NCI-H446 treated with DMSO at 0.1 percent for 48 hours (cell line): ENCODE measurements around the gene HSPA1L.
"Not testable (repeated sequence)": the region's sequence is repeated elsewhere in the genome, so short reads cannot be mapped to it uniquely, and the experiment has no call there.

Experiments
- DNase-seq: peaks from one replicate; lab custom pipeline; 2025; lab: John Stamatoyannopoulos, UW

HSPA1L gene

DNA sequence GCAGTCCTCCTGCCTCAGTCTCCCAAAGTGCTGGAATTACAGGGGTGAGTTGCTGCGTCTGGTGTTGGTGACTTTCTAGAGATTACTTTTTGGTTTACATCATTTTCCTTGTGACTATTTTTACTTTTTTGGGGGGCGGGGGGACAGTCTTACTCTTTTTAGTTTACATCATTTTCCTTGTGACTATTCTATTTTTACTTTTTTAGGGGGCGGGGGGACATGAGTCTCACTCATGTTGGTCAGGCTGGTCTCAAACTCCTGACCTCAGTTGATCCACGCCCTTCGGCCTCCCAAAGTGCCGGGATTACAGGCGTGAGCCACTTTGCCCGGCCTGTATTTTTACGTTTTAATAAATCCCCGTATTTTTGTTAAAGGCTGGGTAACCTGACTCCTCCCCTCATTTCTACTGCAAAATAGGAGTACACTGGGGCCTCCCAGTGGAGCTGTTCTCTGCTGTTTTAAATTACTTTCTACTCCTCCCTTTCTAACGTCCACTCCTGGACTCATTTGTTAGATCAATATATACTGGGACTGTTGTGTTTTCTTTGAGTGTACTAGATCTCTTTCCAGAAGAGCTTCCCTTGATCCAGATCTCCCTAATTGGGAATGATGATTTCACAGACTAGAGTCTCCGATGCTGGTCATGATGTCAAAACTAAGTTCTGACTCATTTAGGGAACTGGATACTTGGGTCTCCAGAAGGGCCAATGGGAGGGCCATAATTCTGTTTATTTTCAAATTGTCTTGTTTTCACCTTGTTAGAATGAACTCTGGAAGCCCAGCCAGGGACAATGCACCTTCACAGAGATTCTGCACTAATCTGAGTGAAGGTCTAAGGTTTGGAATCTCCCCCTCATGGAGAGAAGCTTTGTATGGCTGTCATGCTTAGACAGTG lies 21.6 kb upstream of the HSPA1L start:
- DNase-seq: no peak

DNA sequence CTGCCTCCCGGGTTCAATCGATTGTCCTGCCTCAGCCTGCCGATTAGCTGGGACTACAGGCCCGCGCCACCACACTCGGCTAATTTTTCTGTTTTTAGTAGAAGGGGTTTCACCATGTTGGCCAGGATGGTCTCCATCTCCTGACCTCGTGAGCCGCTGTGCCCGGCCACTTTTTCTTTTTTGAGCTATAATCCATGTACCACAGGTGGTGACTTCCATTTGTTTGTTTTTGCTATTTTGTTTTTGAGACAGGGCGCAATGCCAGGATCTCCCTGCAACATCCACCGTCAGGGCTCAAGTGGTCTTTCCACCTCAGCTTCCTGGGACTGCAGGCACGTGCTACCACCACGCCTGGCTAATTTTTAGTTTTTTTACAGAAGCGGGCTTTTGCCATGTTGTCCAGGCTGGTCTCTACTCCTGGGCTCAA lies 21.0 kb upstream of the HSPA1L start:
- no peak for DNase-seq

DNA sequence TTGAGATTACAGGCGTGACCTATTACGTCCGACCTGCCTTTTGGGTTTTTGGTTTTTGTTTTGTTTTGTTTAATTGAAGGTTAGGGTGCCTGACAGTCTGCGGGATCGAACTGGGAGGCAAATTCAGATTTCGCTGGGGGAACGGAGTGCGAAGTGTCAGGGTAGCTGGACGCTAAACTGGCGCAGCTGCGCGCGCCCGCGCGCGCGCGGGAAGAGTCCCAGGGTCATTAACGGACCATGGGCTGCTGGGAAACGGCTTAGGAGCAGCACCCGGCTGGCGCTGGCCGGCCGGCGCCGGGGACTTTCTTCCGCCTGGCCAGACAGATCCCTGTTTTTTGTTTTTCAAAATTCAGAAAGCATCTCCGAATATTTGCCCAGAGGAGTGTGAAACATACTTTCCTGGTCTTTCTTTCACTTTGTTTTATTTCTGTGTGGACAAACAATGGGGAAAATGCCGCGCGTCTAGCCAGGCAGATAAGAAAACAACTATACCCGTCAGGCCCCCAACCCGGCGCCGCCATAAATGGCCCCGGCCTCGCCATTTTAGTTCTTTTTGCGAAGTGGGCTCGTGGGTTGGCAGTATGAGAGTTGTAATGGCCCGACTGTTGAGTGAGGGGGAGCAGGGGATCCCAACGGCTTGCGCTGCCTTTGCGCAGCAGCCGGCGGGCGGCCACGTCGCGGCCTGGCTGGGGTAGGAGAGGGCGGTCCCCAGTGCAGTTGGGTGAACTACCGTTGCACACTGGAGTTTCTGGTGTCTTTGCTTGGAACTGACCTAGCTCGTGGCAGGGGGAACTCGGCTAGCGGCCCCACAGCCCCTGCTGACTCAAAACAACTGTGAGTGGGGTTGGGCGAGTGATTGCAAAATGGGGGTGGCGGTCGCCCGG lies 19.5 kb upstream of the HSPA1L start:
- peak; percentile 80 for DNase-seq

DNA sequence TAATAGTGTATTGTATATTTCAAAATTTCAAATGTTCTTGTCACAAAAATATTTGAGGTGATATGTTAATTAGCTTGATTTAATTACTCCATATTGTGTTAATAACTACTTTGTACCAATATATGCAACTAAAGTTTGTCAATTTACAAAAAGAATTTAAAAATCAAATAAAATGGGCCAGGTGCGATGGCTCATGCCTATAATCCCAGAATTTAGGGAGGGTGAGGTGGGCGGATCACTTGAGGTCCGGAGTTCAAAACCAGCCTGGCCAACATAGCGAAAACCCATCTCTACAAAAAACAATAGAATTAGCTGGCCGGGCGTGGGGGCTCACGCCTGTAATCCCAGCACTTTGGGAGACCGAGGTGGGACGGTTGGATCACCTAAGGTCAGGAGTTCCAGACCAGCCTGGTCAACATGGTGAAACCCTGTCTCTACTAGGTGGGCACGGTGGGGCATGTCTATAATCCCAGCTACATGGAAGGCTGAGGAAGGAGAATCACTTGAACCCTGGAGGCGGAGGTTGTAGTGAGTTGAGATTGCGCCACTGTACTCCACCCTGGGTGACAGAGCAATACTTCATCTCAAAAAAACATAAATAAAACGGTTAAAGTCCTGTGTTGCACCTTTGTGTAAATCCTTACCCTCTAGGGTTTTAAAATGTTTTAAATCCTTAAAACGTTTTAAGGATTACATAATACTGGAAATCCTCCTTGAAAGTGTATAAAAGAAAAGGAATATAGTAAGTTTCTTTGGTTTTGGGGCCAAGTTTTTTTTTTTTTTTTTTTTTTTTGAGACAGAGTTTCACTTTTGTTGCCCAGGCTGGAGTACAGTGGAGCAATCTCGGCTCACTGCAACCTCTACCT lies 16.5 kb upstream of the HSPA1L start:
- no peak for DNase-seq

DNA sequence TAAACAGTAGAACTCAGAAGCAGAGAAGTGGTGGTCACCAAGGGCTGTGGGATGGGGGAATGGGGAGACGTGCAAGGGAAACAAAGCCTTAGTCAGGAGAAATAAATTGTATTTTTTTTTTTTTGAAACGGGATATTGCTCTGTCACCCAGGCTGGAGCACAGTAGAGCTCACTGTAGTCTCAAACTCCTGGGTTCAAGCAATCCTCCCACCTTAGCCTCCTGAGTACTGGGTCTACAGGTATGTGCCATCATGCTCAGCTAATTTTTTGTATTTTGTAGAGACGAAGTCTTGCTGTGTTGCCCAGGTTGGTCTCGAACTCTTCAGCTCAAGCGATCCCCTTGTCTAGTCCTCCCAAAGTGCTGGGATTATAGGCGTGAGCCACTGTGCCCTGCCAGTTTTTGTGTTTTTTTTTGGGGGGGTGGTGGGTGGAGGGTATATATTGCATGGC lies 15.8 kb upstream of the HSPA1L start:
- no peak for DNase-seq

DNA sequence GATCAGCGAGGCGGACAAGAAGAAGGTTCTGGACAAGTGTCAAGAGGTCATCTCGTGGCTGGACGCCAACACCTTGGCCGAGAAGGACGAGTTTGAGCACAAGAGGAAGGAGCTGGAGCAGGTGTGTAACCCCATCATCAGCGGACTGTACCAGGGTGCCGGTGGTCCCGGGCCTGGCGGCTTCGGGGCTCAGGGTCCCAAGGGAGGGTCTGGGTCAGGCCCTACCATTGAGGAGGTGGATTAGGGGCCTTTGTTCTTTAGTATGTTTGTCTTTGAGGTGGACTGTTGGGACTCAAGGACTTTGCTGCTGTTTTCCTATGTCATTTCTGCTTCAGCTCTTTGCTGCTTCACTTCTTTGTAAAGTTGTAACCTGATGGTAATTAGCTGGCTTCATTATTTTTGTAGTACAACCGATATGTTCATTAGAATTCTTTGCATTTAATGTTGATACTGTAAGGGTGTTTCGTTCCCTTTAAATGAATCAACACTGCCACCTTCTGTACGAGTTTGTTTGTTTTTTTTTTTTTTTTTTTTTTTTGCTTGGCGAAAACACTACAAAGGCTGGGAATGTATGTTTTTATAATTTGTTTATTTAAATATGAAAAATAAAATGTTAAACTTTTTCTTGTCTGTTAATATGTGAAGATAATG lies 14.7 kb upstream of the HSPA1L start:
- peak; percentile 23 for DNase-seq

DNA sequence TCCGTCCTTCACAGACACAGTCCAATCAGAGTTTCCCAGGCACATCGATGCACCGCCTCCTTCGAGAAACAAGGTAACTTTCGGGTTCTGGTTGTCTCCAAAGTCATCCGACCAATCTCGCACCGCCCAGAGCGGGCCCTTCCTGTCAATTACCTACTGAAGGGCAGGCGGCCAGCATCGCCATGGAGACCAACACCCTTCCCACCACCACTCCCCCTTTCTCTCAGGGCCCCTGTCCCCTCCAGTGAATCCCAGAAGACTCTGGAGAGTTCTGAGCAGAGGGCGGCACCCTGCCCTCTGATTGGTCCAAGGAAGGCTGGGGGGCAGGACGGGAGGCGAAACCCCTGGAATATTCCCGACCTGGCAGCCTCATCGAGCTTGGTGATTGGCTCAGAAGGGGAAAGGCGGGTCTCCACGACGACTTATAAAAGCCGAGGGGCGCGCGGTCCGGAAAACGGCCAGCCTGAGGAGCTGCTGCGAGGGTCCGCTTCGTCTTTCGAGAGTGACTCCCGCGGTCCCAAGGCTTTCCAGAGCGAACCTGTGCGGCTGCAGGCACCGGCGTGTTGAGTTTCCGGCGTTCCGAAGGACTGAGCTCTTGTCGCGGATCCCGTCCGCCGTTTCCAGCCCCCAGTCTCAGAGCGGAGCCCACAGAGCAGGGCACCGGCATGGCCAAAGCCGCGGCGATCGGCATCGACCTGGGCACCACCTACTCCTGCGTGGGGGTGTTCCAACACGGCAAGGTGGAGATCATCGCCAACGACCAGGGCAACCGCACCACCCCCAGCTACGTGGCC lies 12.4 kb upstream of the HSPA1L start, which contains the start of gene HSPA1B:
HSPA1B (plus strand) TSS at position 453 of the 794 bp plus-strand sequence; CDS start at position 666, 213 bp downstream.
- DNase-seq: peak; percentile 99

DNA sequence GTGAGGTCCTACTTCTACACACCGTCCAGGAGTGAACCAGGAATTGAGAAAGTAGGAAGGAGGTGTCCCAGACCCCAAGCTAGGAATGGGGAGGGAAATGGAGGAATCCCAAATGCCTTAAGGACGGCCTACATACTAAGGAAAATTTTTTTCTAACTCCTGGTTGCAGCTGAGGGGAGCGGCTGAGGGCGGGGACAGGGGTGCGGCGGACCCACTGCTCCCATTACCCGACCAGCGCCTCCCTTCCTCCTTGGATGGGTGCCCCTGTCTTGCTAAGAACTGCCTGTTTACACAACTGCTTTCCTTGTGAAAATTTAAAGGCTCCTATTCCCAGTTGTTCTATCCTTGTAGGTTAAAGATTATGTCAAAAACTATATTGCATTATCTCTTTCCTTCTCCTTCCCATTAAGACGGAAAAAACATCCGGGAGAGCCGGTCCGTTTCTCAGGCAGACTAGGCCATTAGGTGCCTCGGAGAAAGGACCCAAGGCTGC lies 11.8 kb upstream of the HSPA1L start:
- DNase-seq: peak; percentile 83

DNA sequence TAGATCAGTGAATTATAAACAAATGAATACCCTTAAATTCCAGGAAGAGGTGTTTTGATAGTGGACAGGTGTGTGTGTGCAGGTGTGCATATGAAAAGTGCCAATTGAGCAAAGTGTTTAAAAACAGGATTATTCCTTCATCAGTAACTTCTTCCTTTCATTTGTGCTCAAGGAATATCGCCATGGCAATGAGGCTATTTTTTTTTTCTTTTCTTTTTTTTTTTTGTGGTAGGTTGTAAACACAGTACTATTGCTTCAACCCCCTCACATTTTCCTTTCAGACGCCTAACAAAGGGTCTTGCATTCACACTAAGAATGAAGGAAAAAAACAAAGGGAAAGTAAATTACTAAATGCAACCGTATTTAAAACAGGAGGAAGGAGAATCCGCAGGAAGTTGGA lies 10.5 kb upstream of the HSPA1L start:
- no peak for DNase-seq

DNA sequence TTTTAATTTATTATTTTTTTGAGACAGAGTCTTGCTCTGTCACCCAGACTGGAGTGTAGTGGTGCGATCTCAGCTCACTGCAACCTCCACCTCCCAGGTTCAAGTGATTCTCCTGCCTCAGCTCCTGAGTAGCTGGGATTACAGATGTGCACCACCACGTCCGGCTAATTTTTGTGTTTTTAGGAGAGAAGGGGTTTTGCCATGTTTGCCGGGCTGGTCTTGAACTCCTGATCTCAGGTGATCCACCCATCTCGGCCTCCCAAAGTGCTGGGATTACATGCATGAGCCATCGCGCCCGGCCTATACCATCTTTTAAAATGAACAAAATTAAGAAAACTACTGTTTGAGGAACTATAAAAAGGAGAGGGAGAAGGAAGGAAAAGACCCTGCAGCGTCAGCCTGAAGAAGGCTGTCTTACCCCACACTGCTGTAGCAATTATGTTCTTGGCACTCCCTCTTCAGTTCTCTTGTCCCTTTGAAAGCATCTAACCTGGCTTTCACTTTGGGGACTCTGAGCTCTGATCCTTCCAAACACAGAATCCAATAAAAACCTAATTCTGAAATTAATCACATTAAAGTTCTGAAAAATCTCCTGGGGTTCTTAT lies 8.6 kb upstream of the HSPA1L start:
- DNase-seq: not testable (repeated sequence)

DNA sequence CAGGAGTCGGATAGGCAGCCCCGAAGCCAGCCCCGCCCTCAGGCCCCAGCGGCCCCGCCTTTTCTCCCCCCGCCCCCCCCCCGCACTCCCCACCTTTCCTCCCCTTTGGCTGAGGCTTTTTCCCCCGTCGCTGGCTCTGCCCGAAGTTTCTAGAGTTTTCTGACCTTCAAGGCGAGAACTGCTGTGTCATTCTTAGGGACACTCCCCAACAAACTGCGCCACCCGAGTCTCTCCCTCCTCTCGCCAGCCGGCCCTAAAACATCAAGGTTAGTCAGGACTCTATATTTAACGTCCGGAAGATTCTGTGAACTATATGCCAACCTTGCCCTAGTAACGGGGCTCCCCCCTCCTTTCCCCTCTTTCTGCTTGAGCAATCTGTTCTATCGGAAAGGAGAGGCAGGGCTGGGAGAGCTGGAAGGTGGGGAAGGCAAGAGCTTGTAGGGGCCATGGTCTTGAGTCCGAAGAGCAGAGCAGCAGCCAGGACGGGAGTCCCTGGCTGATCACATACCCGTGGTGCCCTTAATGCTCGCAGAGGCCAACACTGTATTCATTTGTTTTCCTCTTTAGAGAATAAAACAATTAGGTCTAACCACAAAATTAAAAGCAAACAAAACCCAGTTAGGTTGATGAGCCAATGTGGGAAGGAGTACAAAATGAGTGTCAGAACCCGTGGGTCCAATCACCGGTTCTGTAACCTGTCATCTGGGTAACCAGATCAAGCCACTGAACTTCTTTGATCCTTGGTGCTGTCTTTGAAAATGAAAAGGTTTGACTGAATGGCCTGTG lies 7.1 kb upstream of the HSPA1L start:
- DNase-seq: no peak

DNA sequence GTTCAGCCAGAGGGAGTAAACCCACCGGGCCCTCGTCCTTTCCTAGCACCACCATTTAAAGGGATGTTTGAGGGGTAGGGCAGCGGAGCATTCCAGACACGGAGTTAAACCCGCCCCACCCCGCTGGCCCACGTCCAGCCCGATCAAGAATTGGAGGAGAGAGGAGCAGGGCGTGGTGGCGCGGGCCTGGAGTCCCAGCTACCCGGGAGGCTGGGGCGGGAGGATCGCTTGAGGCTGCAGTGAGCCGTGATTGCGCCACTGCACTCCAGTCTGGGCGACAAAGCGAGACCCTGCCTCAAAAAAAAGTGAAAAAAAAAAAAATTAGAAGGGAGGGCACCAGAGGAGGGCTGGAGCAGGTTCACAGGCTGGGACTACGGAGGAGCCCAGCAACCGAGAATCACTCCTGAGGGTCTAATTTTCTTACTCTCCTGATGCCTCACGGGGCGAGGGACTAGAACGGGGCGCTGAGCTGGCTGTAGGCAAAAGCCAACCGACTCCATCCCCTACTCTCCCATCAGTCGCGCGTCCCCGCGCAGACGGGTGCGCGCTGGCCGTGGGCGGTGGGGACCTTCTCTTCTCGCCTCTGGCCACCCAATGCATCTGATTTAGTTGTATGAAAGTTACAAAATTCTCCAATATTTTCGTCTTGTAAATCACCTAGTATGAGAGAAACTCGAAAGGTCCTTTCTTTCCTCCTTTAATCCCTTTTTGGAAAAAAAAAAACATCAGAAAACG lies 6.4 kb upstream of the HSPA1L start:
- no peak for DNase-seq

DNA sequence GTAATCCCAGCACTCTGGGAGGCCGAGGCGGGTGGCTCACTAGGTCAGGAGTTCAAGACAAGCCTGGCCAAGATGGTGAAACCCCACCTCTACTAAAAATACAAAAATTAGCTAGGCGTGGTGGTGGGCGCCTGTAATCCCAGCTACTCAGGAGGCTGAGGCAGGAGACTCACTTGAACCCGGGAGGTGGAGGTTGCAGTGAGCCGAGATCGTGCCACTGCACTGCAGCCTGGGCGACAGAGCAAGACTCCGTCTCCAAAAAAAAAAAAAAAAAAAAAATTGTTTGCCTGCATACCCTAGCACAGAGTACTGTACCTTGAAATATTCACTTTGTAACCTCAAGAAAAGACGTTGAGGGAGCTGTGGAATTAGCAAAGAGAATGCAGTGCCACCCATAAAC lies 5.3 kb upstream of the HSPA1L start:
- DNase-seq: not testable (repeated sequence)

DNA sequence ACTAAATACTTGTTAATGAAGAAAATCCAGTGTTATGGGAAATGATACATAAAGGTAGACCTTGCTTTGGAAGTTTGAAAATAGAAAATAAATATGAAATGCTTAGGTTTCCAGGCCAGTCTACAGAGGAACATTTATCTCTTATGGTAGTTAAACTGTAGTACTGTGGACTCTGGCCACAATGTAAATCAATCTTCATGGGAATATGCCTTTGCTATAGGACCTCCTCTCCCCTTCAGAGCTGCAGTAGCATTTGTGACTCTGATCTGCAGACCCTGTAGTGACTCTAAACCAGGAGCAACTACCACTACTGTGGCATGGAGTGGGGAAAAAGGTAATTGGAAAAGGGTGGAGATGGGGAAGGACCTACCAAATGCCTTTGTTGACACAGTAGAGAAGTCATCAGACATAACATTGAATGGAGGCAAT lies 4.8 kb upstream of the HSPA1L start:
- no peak for DNase-seq

DNA sequence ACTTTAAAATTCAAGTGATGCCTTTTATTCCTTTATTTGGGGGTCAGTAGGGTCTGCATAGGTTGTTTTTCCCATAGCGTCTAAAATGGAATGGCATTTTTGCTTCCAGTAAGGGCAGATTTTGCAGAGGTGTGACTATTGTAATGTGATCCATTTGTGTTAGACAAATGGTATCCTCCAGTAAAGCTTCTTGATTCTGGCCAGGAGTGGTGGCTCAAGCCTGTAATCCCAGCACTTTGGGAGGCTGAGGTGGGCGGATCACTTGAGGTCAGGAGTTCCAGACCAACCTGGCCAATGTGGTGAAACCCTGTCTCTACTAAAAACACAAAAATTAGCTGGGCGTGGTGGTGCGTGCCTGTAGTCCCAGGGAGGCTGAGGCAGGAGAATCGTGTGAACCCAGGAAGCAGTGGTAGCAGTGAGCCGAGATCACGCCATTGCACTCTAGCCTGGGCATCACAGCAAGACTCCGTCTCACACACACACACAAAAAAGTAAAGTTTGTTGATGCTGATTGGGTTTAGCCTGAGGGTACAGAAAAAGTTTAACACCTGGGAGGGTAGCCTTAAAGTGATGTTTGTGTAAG lies 2.9 kb upstream of the HSPA1L start:
- DNase-seq: not testable (repeated sequence)

DNA sequence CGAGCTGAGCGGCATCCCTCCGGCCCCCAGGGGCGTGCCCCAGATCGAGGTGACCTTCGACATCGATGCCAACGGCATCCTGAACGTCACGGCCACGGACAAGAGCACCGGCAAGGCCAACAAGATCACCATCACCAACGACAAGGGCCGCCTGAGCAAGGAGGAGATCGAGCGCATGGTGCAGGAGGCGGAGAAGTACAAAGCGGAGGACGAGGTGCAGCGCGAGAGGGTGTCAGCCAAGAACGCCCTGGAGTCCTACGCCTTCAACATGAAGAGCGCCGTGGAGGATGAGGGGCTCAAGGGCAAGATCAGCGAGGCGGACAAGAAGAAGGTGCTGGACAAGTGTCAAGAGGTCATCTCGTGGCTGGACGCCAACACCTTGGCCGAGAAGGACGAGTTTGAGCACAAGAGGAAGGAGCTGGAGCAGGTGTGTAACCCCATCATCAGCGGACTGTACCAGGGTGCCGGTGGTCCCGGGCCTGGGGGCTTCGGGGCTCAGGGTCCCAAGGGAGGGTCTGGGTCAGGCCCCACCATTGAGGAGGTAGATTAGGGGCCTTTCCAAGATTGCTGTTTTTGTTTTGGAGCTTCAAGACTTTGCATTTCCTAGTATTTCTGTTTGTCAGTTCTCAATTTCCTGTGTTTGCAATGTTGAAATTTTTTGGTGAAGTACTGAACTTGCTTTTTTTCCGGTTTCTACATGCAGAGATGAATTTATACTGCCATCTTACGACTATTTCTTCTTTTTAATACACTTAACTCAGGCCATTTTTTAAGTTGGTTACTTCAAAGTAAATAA lies 2.2 kb upstream of the HSPA1L start:
- not testable (repeated sequence) for DNase-seq

DNA sequence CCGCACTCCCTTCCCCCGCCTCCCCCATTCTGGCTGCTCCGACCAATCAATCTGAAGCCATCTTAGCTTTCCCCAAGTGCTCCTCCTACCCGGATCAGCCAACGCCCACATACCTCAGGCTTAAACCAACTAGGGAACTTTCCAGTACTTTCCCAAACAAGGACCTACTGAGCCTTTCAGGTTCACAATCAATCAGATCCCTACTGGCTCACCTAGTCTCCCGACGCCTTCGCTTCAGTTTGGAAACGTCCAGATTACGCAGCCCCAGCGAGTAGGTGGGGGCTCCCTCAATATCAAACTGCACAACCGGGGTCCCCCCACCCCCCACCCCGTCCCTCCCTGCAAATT lies 432 bp downstream of the HSPA1L start:
- DNase-seq: peak; percentile 84
